ENCODE measurements around the gene MLPH. TPM values are rescaled to one million over a fixed set of nuclear protein-coding genes. Genes with fewer than 3 reads are reported as not detected.

MLPH gene
- total and polyA plus RNA-seq, 2 of the 4 experiments (the other 2 are of a cell fraction): 13.8 to 21.6 TPM

- no peak overlapping the region for H3K23ac ChIP-seq (ENCODE audit: low read depth, low read length)
- H3K79me1 ChIP-seq (ENCODE audit: low read depth in 1 of 2, low read length in 2 of 2): peaks cover 0 to 8% of the 10 kb centered on the region in 2 experiments; a peak in 1 of 4 replicates
- H3K27ac ChIP-seq (ENCODE audit: insufficient read depth, low read length): no peak overlapping the region
- H2BK120ac ChIP-seq (ENCODE audit: low read depth, low read length): no peak overlapping the region
- H3K9ac ChIP-seq (ENCODE audit: low read depth, low read length): no peak overlapping the region
- no peak overlapping the region for H2BK20ac ChIP-seq (ENCODE audit: low read depth, low read length)
- intact Hi-C loops (cut with micrococcal nuclease): no loop called here
- H3K36me3 ChIP-seq (ENCODE audit: control insufficient read depth, insufficient read depth, low read length): no peaks in the 10 kb centered on the region
- ChIA-PET CTCF (no interaction called here), POLR2A (ENCODE audit: unreplicated experiment) (no interaction called here)
- no peak overlapping the region for H3K4me3 ChIP-seq (ENCODE audit: insufficient read depth, low read depth, low read length)
- H2AK5ac ChIP-seq (ENCODE audit: low read depth, low read length): no peak overlapping the region
- no peaks in the 10 kb centered on the region for H3K9me3 ChIP-seq (ENCODE audit: control insufficient read depth, insufficient read depth, low read length)
- BruUV-seq (replicated peaks): no TSS peak
- H4K20me1 ChIP-seq (ENCODE audit: insufficient read depth, low read length): no peaks in the 10 kb centered on the region
- dilution Hi-C loops (cut with HindIII; ENCODE audit: low sequenced_read_pairs, unreplicated experiment): no loop called here
- H3K27me3 ChIP-seq (ENCODE audit: control insufficient read depth, insufficient read depth, low read length): no peaks in the 10 kb centered on the region
- no peak overlapping the region for H3K18ac ChIP-seq (ENCODE audit: low read depth, low read length)
- H2AFZ ChIP-seq (replicated peaks; ENCODE audit: low read length, poor library complexity): no peak overlapping the region
- no peak overlapping the region for H4K5ac ChIP-seq (ENCODE audit: low read depth, low read length)
- no peak for ATAC-seq (ENCODE audit: low read depth)
- no peak overlapping the region for H3K14ac ChIP-seq (replicated peaks; ENCODE audit: low read depth, low read length)
- H2BK5ac ChIP-seq (ENCODE audit: low read depth, low read length, poor library complexity, severe bottlenecking): no peak overlapping the region
- no peak overlapping the region for H2AK9ac ChIP-seq (replicated peaks; ENCODE audit: low read depth, low read length, poor library complexity)
- no peak overlapping the region for H4K91ac ChIP-seq (ENCODE audit: insufficient read depth, low read depth, low read length)
- DNase-seq: no peak
- H3K4ac ChIP-seq (ENCODE audit: low read depth, low read length): no peak overlapping the region
- H3K56ac ChIP-seq (ENCODE audit: extremely low read depth, insufficient read depth, low read length): no peak overlapping the region
- H3K4me1 ChIP-seq (ENCODE audit: control insufficient read depth, insufficient read depth, low read length): peaks cover 7% of the 10 kb centered on the region; the same call in 1 of the 2 replicates
- WGBS, 2 experiments (ENCODE audit: extremely low coverage in 2 of 2, insufficient read length in 1 of 2): 83% methylated on average over 3 of the region's 5 CpGs; no CpG with 5 or more reads in 1 of the 2 experiments
- in situ Hi-C loops (cut with MboI; ENCODE audit: low sequenced_read_pairs): loop anchor here (25.0 kb wide), 2 partner anchors 1057 to 1232 kb away; a partner anchor contains a TSS
- TF ChIP-seq RFX5 (IDR thresholded peaks at IDR 0.05; ENCODE audit: low read depth, low read length) (no peak), POLR2A (IDR thresholded peaks at IDR 0.05; ENCODE audit: low read depth, low read length) (no peak), RAD21 (IDR thresholded peaks at IDR 0.05; ENCODE audit: low read length) (no peak), USF2 (IDR thresholded peaks at IDR 0.05; ENCODE audit: low read depth, low read length) (no peak), RCOR1 (IDR thresholded peaks at IDR 0.05; ENCODE audit: insufficient replicate concordance, low read length) (no peak), ELK1 (IDR thresholded peaks at IDR 0.05; ENCODE audit: borderline replicate concordance, low read depth, low read length) (no peak), FOS (IDR thresholded peaks at IDR 0.05; ENCODE audit: low read depth, low read length) (no peak), BHLHE40 (IDR thresholded peaks at IDR 0.05; ENCODE audit: low read depth, low read length) (no peak), MXI1 (IDR thresholded peaks at IDR 0.05; ENCODE audit: borderline replicate concordance, low read depth, low read length) (no peak), CTCF (conservative IDR thresholded peaks at IDR 0.05; ENCODE audit: low read depth, low read length) (no peak), MAZ (IDR thresholded peaks at IDR 0.05; ENCODE audit: borderline replicate concordance, low read depth, low read length) (no peak), CHD1 (IDR thresholded peaks at IDR 0.05; ENCODE audit: low read depth, low read length) (no peak), NFE2L2 (IDR thresholded peaks at IDR 0.05; ENCODE audit: low read depth, low read length) (no peak), CEBPB (IDR thresholded peaks at IDR 0.05; ENCODE audit: low read depth, low read length) (no peak)
- 0 out of 2 replicates have a peak, but pooled peaks cover 3% of the 10 kb centered on the region for H3K9me1 ChIP-seq (ENCODE audit: insufficient read depth, low read length)
- no peak overlapping the region for H2BK15ac ChIP-seq (ENCODE audit: low read depth, low read length)
- H4K8ac ChIP-seq (ENCODE audit: low read depth in 2 of 2, low read length in 2 of 2): no peak overlapping the region
- no peak overlapping the region for H3K4me2 ChIP-seq (ENCODE audit: low read depth, low read length)
Observed at GRCh38 chr2:237569041-237569440, 82.0 kb downstream of the MLPH start.

Measured in IMR-90 (cell line).